ENCODE results near the gene FRS3. TPM values are rescaled to one million over a fixed set of nuclear protein-coding genes. Genes with fewer than 3 reads are reported as not detected.
A peak's percentile ranks its signal among the peaks of the same experiment; 100 is the strongest.

FRS3 gene
- total and polyA plus RNA-seq, 2 of the 13 experiments (the other 11 are each of a cell fraction or from before 2014, with no cell fraction given), result 3.0 to 7.4 TPM

DNA sequence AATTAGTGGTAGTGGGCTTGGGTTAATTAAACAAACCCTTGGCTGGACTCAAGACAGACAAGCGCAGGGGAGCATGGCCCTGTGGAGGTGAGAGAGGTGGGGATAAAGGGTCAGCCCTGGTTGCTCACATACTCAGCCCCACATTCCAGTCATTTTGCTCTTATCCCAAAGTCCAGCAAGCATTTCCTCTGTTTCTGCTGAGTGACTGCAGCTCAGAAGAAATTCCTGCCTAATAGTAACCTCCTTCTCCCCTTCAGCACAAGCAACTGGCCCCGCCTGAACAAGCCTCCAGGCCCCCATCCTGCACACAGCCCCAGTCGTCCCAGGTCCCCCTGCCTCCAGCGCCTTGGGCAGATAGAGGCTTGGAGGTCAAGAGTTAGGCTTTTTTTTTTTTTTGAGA is 40.7 kb downstream of the FRS3 start (continued):
- TF ChIP-seq, protein P1, sequence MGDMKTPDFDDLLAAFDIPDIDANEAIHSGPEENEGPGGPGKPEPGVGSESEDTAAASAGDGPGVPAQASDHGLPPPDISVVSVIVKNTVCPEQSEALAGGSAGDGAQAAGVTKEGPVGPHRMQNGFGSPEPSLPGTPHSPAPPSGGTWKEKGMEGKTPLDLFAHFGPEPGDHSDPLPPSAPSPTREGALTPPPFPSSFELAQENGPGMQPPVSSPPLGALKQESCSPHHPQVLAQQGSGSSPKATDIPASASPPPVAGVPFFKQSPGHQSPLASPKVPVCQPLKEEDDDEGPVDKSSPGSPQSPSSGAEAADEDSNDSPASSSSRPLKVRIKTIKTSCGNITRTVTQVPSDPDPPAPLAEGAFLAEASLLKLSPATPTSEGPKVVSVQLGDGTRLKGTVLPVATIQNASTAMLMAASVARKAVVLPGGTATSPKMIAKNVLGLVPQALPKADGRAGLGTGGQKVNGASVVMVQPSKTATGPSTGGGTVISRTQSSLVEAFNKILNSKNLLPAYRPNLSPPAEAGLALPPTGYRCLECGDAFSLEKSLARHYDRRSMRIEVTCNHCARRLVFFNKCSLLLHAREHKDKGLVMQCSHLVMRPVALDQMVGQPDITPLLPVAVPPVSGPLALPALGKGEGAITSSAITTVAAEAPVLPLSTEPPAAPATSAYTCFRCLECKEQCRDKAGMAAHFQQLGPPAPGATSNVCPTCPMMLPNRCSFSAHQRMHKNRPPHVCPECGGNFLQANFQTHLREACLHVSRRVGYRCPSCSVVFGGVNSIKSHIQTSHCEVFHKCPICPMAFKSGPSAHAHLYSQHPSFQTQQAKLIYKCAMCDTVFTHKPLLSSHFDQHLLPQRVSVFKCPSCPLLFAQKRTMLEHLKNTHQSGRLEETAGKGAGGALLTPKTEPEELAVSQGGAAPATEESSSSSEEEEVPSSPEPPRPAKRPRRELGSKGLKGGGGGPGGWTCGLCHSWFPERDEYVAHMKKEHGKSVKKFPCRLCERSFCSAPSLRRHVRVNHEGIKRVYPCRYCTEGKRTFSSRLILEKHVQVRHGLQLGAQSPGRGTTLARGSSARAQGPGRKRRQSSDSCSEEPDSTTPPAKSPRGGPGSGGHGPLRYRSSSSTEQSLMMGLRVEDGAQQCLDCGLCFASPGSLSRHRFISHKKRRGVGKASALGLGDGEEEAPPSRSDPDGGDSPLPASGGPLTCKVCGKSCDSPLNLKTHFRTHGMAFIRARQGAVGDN (CRISPR knock-in tag; IDR thresholded peaks at IDR 0.05), result peak; percentile 70
- TF ChIP-seq, protein P2, sequence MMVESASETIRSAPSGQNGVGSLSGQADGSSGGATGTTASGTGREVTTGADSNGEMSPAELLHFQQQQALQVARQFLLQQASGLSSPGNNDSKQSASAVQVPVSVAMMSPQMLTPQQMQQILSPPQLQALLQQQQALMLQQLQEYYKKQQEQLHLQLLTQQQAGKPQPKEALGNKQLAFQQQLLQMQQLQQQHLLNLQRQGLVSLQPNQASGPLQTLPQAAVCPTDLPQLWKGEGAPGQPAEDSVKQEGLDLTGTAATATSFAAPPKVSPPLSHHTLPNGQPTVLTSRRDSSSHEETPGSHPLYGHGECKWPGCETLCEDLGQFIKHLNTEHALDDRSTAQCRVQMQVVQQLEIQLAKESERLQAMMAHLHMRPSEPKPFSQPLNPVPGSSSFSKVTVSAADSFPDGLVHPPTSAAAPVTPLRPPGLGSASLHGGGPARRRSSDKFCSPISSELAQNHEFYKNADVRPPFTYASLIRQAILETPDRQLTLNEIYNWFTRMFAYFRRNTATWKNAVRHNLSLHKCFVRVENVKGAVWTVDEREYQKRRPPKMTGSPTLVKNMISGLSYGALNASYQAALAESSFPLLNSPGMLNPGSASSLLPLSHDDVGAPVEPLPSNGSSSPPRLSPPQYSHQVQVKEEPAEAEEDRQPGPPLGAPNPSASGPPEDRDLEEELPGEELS (CRISPR knock-in tag; IDR thresholded peaks at IDR 0.05), result peak; percentile 48; the same call in 1 of the 2 replicates
- TF ChIP-seq, protein P3, sequence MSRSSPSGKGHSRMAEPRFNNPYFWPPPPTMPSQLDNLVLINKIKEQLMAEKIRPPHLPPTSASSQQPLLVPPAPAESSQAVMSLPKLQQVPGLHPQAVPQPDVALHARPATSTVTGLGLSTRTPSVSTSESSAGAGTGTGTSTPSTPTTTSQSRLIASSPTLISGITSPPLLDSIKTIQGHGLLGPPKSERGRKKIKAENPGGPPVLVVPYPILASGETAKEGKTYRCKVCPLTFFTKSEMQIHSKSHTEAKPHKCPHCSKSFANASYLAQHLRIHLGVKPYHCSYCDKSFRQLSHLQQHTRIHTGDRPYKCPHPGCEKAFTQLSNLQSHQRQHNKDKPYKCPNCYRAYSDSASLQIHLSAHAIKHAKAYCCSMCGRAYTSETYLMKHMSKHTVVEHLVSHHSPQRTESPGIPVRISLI (CRISPR knock-in tag; IDR thresholded peaks at IDR 0.05; ENCODE audit: borderline replicate concordance), result peak; percentile 45; the same call in 1 of the 2 replicates
- TF ChIP-seq ZNF672 (CRISPR knock-in tag; IDR thresholded peaks at IDR 0.05), result no peak
- peak; percentile 78 for TF ChIP-seq HNF4G (IDR thresholded peaks at IDR 0.05; ENCODE audit: borderline replicate concordance, low read depth, low read length)
- no peak; the same call in 1 of the 2 replicates for TF ChIP-seq HNF4G (CRISPR knock-in tag; IDR thresholded peaks at IDR 0.05; ENCODE audit: borderline replicate concordance, low read depth)
- peak; percentile 74 for TF ChIP-seq HNF4A (CRISPR knock-in tag; IDR thresholded peaks at IDR 0.05)
- peak; percentile 88 for TF ChIP-seq ZKSCAN5 (CRISPR knock-in tag; IDR thresholded peaks at IDR 0.05)
- TF ChIP-seq, protein P4, sequence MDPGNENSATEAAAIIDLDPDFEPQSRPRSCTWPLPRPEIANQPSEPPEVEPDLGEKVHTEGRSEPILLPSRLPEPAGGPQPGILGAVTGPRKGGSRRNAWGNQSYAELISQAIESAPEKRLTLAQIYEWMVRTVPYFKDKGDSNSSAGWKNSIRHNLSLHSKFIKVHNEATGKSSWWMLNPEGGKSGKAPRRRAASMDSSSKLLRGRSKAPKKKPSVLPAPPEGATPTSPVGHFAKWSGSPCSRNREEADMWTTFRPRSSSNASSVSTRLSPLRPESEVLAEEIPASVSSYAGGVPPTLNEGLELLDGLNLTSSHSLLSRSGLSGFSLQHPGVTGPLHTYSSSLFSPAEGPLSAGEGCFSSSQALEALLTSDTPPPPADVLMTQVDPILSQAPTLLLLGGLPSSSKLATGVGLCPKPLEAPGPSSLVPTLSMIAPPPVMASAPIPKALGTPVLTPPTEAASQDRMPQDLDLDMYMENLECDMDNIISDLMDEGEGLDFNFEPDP (CRISPR knock-in tag; conservative IDR thresholded peaks at IDR 0.05), result 0 out of 2 replicates have a peak, but pooled peaks have one; percentile 41
- peak; percentile 40; the same call in 1 of the 2 replicates for TF ChIP-seq MTA1 (CRISPR knock-in tag; IDR thresholded peaks at IDR 0.05; ENCODE audit: borderline replicate concordance)
- TF ChIP-seq HDAC2 (CRISPR knock-in tag; IDR thresholded peaks at IDR 0.05), result peak; percentile 32; the same call in 1 of the 2 replicates
- no peak for TF ChIP-seq IKZF1 (IDR thresholded peaks at IDR 0.05)
- TF ChIP-seq NCOA1 (CRISPR knock-in tag; IDR thresholded peaks at IDR 0.05), result peak; percentile 59; the same call in 1 of the 2 replicates
- TF ChIP-seq ZNF850 (CRISPR knock-in tag; conservative IDR thresholded peaks at IDR 0.05), result no peak
- TF ChIP-seq NR2F6 (IDR thresholded peaks at IDR 0.05), result peak; percentile 46; the same call in 1 of the 2 replicates
- peak; percentile 42; the same call in 1 of the 2 replicates for TF ChIP-seq NR2F6 (CRISPR knock-in tag; IDR thresholded peaks at IDR 0.05)
- TF ChIP-seq WIZ (CRISPR knock-in tag; IDR thresholded peaks at IDR 0.05), result no peak
- TF ChIP-seq, protein P5, sequence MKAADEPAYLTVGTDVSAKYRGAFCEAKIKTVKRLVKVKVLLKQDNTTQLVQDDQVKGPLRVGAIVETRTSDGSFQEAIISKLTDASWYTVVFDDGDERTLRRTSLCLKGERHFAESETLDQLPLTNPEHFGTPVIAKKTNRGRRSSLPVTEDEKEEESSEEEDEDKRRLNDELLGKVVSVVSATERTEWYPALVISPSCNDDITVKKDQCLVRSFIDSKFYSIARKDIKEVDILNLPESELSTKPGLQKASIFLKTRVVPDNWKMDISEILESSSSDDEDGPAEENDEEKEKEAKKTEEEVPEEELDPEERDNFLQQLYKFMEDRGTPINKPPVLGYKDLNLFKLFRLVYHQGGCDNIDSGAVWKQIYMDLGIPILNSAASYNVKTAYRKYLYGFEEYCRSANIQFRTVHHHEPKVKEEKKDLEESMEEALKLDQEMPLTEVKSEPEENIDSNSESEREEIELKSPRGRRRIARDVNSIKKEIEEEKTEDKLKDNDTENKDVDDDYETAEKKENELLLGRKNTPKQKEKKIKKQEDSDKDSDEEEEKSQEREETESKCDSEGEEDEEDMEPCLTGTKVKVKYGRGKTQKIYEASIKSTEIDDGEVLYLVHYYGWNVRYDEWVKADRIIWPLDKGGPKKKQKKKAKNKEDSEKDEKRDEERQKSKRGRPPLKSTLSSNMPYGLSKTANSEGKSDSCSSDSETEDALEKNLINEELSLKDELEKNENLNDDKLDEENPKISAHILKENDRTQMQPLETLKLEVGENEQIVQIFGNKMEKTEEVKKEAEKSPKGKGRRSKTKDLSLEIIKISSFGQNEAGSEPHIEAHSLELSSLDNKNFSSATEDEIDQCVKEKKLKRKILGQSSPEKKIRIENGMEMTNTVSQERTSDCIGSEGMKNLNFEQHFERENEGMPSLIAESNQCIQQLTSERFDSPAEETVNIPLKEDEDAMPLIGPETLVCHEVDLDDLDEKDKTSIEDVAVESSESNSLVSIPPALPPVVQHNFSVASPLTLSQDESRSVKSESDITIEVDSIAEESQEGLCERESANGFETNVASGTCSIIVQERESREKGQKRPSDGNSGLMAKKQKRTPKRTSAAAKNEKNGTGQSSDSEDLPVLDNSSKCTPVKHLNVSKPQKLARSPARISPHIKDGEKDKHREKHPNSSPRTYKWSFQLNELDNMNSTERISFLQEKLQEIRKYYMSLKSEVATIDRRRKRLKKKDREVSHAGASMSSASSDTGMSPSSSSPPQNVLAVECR (CRISPR knock-in tag; IDR thresholded peaks at IDR 0.05; ENCODE audit: borderline replicate concordance), result peak; percentile 47; the same call in 1 of the 2 replicates
